Measurements from ENCODE around the gene FCHSD2.

FCHSD2 gene

DNA sequence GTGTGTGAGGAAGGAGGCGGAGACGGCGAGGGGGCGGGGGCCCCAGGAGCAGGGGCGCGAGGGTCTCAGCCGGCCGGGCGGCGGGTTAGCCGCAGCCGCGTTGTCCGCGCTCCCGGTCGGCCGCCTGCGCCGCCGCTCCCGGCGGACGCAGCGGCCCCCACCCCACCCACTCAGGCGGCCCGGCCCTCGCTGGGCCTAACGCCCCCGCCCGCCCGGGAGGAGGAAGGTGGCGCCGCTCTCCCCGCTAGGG, at the start of gene FCHSD2:
Gene FCHSD2 (minus strand): TSS at position 191 of the 250 bp plus-strand sequence. CDS start 441 bp downstream, outside the sequence.
- peak in 2 of 58 donors; percentile 75 to 78 for DNase-seq

DNA sequence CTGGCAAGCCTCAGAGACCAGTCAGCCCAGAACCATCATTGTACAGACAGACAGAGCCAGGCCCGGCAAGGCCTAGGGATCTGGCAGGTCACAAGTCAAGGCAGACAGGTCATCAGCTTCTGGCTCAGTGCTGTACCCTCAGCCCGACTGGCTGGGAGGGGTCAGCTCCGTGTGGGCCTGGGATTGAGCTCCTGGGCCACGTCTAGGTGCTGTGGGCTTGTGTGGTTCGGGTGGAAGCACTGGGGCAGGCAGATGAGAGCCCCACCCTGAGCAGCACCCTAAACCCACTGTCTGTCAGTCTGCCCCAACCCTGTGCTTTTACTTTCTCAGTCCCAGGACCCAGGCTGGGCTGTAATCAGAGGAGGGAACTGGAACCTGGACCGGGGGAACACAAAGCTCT, 49.0 kb upstream of the FCHSD2 start:
- DNase-seq: no peak

DNA sequence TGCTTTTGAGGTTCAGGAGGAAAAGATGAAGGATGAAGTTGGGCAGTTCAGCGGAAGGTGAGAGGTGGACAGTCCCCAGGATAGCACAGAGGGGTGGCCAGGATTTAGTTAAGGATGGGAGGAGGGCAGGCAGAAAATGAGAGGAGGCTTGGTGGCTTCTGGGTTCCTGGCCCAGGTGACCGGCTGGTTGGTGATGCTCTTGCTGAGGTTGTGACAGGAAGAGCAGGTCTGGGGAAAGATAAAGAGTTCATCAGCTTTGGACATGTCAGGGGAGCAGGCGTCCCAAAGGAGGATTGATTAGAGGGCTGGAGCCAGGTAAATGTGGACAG, 48.4 kb upstream of the FCHSD2 start:
- no peak for DNase-seq

GRCh38 chr11:73189723-73190556, 47.8 kb upstream of the FCHSD2 start:
- no peak for DNase-seq

DNA sequence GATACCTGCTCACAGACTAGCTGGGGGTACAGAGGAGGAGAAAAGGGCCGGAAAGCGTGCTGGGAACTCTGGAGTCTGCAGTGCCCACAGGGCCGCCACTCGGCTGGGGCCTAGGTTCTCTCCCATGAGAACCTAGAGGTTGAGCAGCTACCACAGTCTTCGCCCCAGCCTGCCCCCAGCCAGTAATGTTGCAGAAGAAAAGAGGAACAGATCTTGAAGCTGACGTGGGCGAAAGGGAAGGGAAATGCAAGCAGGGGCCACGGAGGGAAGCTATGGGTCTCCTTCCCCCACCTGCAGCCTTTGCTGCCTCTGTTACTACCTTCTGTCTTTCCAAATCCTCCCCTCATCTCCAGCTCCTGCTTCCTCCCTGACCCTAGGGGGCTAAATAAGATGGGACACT, 47.2 kb upstream of the FCHSD2 start:
- peak in 10 of 58 donors; percentile 13 to 40 (median 18) for DNase-seq

- no peak for DNase-seq
Observed at GRCh38 chr11:73188301-73188700, 46.2 kb upstream of the FCHSD2 start.

DNA sequence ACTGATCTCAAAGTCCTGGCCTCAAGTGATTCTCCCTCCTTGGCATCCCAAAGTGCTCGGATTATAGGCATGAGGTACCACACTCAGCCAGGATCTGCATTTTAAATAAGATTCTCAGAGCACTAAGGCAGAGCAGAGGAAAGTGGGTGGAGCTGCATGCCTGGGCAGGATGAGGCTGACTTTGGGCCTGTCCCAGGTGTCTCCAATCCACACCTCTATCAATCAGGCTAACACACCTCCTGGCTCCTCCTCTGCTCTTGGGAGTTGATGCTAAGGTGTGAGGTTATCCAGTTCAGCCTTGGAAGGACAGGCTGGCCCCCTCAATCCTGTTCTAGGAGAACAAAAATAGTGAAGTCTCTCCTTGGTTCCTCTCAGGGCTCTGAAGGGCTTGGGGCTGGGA, 45.7 kb upstream of the FCHSD2 start:
- DNase-seq: no peak

DNA sequence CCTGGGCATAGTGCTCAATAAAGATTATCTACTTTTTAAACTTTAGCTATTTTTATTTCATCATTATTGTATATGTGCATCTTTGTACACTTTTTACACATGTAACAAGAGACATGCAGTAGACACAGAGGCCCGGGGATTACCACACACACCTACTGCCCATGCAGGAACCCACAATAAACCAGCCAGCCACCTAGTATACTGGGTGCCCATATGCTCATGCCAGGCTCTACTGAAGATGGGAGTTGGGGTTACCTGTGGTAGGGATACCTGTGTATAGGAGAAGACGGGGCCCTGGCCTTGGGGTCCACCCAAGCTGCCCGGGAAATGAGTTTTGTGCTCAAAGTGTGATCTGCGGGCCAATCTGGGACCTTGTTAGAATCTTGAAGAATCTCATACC, 44.8 kb upstream of the FCHSD2 start:
- no peak for DNase-seq

- no peak for DNase-seq
Observed at GRCh38 chr11:73186294-73186850, 44.3 kb upstream of the FCHSD2 start.

GRCh38 chr11:73185680-73186293, 43.7 kb upstream of the FCHSD2 start:
- no peak for DNase-seq

DNA sequence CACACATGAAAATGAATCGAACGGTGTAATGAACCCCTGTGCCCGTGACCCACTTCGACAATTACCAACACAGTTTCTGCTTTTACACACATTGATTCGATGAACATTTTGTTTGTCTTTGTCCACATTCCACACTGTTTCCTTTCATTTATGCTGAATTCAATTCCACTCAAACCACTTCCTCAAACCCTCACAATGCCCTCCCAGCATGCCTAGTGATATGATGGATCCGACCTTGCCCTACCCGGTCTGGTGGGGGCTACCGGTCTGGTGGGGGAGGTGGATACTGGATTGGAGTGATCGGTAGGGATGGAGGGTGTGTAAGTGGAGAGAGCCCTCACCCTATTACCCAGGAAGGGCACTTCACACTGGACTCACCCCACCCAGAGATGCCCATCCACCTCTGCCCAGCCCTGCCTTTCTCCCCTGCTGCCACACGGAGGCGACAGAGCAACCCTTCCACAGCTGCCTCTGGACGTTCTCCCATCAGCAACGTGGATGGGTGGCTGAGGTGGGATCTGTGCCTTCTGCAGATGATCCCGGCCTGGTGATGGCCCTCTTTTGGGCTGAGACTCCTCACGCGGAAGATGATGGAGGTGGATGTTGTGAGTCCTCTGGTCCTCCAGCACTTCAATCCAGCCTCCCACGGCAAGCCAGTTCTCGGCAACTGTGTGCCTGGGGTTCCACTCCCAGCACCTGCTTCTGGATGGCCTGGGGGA, 43.0 kb upstream of the FCHSD2 start:
- peak in 40 of 58 donors; percentile 6 to 55 (median 26) for DNase-seq

DNA sequence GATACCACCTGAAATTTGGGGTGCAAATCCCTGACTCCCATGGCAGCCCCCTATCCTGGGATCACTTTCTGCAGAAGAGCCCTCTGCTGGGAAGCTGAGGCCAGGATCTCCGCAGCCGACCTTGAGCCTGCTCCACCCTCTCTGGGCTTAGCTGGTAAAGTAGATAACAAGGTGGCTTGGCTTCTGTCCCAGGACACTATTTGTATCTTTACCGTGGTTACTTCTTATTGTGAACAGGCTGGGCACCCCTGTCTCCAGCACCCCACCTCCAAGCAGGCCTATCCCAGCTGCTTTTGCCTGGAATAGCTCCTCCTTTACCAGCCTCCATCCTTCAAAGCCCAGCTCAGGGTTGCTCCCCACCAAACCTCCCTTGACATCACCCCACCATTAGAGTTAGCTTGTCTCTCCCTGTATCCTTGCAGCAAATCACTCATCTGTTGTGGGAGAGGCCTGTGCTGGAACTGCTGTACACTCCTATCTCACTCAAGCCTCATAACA, 40.8 kb upstream of the FCHSD2 start:
- no peak for DNase-seq

DNA sequence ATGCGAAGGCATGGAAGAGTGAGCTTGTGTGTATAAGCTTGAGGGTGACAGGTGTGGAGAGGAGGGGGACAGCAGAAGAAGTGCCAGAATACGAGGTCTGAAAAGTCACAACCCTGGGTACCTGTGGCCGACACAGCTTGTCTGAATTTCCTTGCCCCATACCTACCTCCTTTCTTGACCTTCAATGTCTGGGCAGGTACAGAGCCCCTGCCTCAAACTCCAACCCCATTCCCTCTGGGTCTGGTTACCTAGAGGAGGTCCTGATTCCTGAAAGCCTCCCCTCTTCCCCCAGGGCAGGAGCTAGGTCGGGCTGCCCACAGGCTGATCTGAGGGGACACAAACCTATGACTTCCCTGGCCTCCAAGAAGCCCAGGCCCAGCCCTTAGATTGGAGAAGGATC, 36.6 kb upstream of the FCHSD2 start:
- DNase-seq: no peak

DNA sequence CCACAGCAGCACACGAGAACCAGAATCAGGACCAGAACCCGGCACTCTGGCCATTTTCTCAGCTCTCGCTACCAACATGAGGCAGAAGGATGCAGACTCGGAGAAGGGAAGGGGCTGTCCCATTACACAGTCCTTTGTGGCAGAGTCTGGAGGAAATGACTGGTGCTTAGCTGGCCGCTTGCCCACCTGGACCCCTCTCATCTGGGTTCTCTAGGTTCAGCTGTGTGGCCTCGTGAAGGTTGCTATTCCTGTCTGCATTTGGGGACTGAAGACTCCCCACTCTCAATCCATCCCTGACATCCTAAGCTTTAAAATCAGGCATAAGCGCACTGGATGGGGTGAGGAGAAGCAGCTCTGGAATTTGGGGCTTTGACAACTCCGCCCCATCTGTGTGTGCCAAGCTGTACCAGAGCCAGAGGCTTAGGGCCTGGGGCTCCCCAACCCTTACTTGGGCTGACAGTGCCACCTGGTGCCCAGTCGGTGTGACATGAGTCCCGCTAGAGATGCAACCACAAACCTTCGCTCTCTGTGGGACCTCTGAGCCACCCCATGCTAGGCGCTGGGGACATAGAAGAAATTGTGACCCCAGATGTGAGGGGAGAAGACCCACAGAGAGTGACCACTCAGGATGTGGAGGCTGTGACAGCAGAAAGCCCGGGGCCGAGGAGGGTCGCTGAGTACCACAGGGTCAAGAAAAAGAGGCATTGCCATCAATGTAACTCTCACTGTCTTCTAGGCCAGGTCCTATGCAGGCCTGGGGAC, 35.8 kb upstream of the FCHSD2 start:
- DNase-seq: peak in 56 of 58 donors; percentile 25 to 85 (median 65)

DNA sequence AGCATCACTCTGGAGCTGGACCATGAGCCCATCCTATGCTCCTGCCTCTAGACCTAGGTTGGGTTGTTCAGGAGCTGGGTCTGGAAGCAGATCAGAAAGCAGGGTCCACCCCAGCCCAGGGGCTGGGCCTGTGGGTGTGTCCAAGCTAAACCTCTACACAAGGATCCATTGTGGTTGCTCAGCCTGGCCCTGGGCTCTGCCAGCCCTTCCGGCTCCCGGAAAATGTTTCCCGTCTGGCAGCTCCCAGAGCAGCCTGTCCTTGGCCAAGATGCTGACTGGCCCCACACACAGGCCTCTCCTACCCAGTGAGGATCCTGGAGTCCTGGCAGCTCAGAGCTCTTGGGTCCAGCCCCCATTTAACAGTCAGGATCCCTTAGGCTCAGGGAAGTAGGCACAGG, 35.3 kb upstream of the FCHSD2 start:
- peak in 45 of 58 donors; percentile 15 to 75 (median 44) for DNase-seq

- DNase-seq: no peak
Observed at GRCh38 chr11:73176874-73177155, 34.7 kb upstream of the FCHSD2 start.

- DNase-seq: no peak
Observed at GRCh38 chr11:73176145-73176873, 34.2 kb upstream of the FCHSD2 start.

GRCh38 chr11:73175551-73176144, 33.5 kb upstream of the FCHSD2 start:
- no peak for DNase-seq

DNA sequence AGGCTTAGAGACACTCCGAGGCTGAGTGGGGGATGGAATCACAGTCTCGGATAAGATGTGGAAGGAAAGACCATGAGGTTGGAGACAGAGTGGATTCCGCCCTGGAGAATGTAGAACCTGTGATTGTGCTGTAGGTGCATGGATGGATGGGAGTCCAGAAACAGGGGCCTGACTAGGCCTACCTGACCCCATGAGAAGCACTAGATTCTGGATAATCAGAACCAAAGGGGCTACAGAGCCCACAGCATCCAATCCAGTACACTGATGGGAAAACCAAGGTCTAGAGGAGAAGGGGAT, 32.3 kb upstream of the FCHSD2 start:
- DNase-seq: no peak

DNA sequence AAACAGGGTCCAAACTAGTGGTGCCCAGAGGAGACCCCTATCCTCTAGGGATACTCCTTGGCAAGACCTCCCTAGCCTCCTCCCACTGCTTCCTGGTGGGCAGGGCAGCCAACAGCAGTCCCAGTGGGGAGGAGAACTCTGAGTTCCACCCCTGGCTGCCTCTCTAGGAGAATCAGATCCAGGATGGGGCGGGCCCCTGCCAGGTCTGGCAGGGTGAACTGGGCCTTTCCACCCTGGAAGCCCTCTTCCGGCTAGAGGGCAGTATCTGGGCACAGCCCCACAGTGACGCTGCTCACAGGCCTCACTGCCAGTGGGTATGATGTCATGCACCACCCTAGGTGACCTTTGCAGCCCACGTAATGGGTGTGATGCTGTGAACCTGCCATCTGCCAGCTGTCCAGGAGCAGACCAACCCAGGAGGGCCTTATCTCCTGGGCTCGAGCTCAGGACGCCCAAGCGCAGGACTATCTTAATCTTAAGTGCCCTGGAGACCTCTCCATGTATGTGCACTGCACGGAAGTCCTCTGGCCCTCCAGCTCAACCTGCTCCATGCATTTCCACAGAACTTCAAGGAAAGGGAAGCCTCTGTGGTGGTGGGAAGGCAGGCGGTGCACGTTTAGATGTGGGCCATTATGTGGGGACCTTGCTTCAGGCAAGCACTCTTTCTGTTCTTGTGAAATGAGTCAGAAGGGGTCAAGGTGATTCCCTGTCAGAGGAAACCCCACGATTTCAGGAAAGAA, 31.8 kb upstream of the FCHSD2 start:
- DNase-seq: no peak
